MCF 10A (cell line): Measurements from ENCODE around the gene CDX2. TPM values are rescaled to one million over a fixed set of nuclear protein-coding genes. Genes with fewer than 3 reads are reported as not detected.

ENCODE experiments used
- BruUV-seq: library from RNA; stranded (reverse); fragments of 400-500 nt; replicated peaks from 2 replicates; lab custom pipeline; 2021; lab: Mats Ljungman, UMichigan
- CTCF ChIA-PET: fragments of 300-600 bp; sonication (Branson Sonifier 250); formaldehyde crosslinking; extraction: SDS; loops from one replicate; lab custom pipeline; 2021; ENCODE audit warnings: antibody characterized with exemption, inconsistent platforms; lab: Yijun Ruan, JAX
- POLR2A ChIA-PET: fragments of 300-600, 350-650 bp; sonication (Branson Sonifier 250); formaldehyde crosslinking; extraction: SDS; loops from one replicate; lab custom pipeline; 2020; ENCODE audit warnings: antibody characterized with exemption, inconsistent platforms; lab: Yijun Ruan, JAX
- DNase-seq: peaks from one replicate; pipeline ENCODE4 v3.0.0-alpha.2; 2018; ENCODE audit not compliant: unreplicated experiment
- H3K27ac Mint-ChIP-seq: one replicate; pipeline ENCODE4 v1.8.0; 2022; ENCODE audit warnings: mild to moderate bottlenecking, low read depth, mixed read lengths; ENCODE audit not compliant: unreplicated experiment
- H3K27me3 Mint-ChIP-seq: one replicate; pipeline ENCODE4 v1.8.0; 2022; ENCODE audit warnings: mixed read lengths; ENCODE audit not compliant: insufficient read depth, unreplicated experiment
- H3K36me3 Mint-ChIP-seq: one replicate; pipeline ENCODE4 v1.8.0; 2022; ENCODE audit warnings: mild to moderate bottlenecking, moderate library complexity, mixed read lengths; ENCODE audit not compliant: insufficient read depth, unreplicated experiment
- H3K4me1 Mint-ChIP-seq: one replicate; pipeline ENCODE4 v1.8.0; 2022; ENCODE audit warnings: mixed read lengths; ENCODE audit not compliant: insufficient read depth, unreplicated experiment
- H3K4me3 Mint-ChIP-seq: one replicate; pipeline ENCODE4 v1.8.0; 2022; ENCODE audit warnings: mild to moderate bottlenecking, moderate library complexity, mixed read lengths; ENCODE audit not compliant: unreplicated experiment
- H3K9me3 Mint-ChIP-seq: one replicate; pipeline ENCODE4 v1.8.0; 2022; ENCODE audit warnings: mixed read lengths; ENCODE audit not compliant: unreplicated experiment
- CTCF ChIP-seq: fragments of 200-600 bp; IDR thresholded peaks from one replicate; pipeline ENCODE4 v1.8.0; 2022; ENCODE audit warnings: antibody characterized with exemption, mild to moderate bottlenecking; ENCODE audit not compliant: unreplicated experiment
- intact Hi-C: fragments of 100-400 bp; cut with micrococcal nuclease; formaldehyde crosslinking; loops from 2 replicates; pipeline ENCODE4 v1.14.1; 2022
- total RNA-seq: library from RNA; stranded (reverse); gene quantifications from 2 replicates; pipeline ENCODE4 v1.2.3, GENCODE V29; 2022

The CDX2 gene
- total RNA-seq, 1 experiment from 2014 or later = not detected

- no peak for TF ChIP-seq CTCF
- BruUV-seq = no TSS peak
- Mint-ChIP-seq H3K9me3 (no peaks in the 10 kb centered on the region), H3K36me3 (peaks cover under 1% of the 10 kb centered on the region), H3K4me1 (no peaks in the 10 kb centered on the region), H3K4me3 (peak overlapping the region; percentile 61), H3K27ac (no peak overlapping the region), H3K27me3 (peaks cover 41% of the 10 kb centered on the region)
- ChIA-PET CTCF (interaction anchor here (0.6 to 0.7 kb wide), 3 partner anchors 32 to 422 kb away, joined by 3 read pairs; no protein-coding TSS in a partner anchor), POLR2A (interaction anchor here (0.6 kb wide), 1 partner anchor 62 kb away, joined by 5 read pairs; no protein-coding TSS in a partner anchor)
- intact Hi-C loops = no loop called here
- DNase-seq = no peak
Observed at GRCh38 chr13:27967736-27968315, 1.3 kb downstream of the CDX2 start.

GRCh38 chr13:27967203-27967735, 1.8 kb downstream of the CDX2 start:
- H3K36me3 Mint-ChIP-seq = peaks cover 6% of the 10 kb centered on the region
- no peaks in the 10 kb centered on the region for H3K9me3 Mint-ChIP-seq
- intact Hi-C loops = no loop called here
- ChIA-PET POLR2A (no interaction called here), CTCF (interaction anchor here (0.6 kb wide), 2 partner anchors 197 to 422 kb away, joined by 3 read pairs; no protein-coding TSS in a partner anchor)
- H3K4me1 Mint-ChIP-seq = no peaks in the 10 kb centered on the region
- no peak for DNase-seq
- BruUV-seq = no TSS peak
- no peak overlapping the region for H3K27ac Mint-ChIP-seq
- peaks cover 41% of the 10 kb centered on the region for H3K27me3 Mint-ChIP-seq
- TF ChIP-seq CTCF = no peak
- no peak overlapping the region for H3K4me3 Mint-ChIP-seq

- Mint-ChIP-seq H3K4me3 (no peak overlapping the region), H3K27me3 (peaks cover 41% of the 10 kb centered on the region), H3K9me3 (no peaks in the 10 kb centered on the region), H3K36me3 (peaks cover 6% of the 10 kb centered on the region), H3K4me1 (no peaks in the 10 kb centered on the region), H3K27ac (no peak overlapping the region)
- intact Hi-C loops = no loop called here
- no peak for TF ChIP-seq CTCF
- ChIA-PET POLR2A (no interaction called here), CTCF (interaction anchor here (0.6 to 2.9 kb wide), 2 partner anchors 141 to 196 kb away, joined by 3 to 12 read pairs; no protein-coding TSS in a partner anchor)
- DNase-seq = no peak
- no TSS peak for BruUV-seq
Observed at GRCh38 chr13:27966641-27967202, 2.4 kb downstream of the CDX2 start.
